Small intestine (tissue), 7 donors: ENCODE results near the gene CCDC78. TPM values are rescaled to one million over a fixed set of nuclear protein-coding genes. Genes with fewer than 3 reads are reported as not detected.

Source experiments
- DNase-seq, 2 donors: peaks; one replicate each; pipeline versions ENCODE4 v3.0.0 to v3.0.0-alpha.2; 2013
- FAIRE-seq: peaks from 2 replicates; lab custom pipeline; 2012; peaks lifted over from hg19 to GRCh38; lab: Jason Lieb, UNC
- H3K27ac ChIP-seq, 3 donors: one replicate each; pipeline ENCODE4 v1.5.1; 2013; ENCODE audit warnings: low read length in 2 of 3, mild to moderate bottlenecking in 2 of 3, control low read depth in 1 of 3, inconsistent platforms in 1 of 3, low read depth in 1 of 3, moderate library complexity in 1 of 3
- H3K27me3 ChIP-seq, 3 donors: one replicate each; pipeline ENCODE4 v1.6.1; 2013; ENCODE audit warnings: low read length in 3 of 3, inconsistent platforms in 1 of 3; ENCODE audit not compliant: control insufficient read depth in 3 of 3, insufficient read depth in 3 of 3
- H3K36me3 ChIP-seq, 3 donors: one replicate each; pipeline ENCODE4 v1.6.1; 2013; ENCODE audit warnings: low read length in 3 of 3, inconsistent platforms in 1 of 3, low read depth in 1 of 3, mild to moderate bottlenecking in 1 of 3, moderate library complexity in 1 of 3; ENCODE audit not compliant: control insufficient read depth in 3 of 3, insufficient read depth in 2 of 3
- H3K4me1 ChIP-seq, 3 donors: one replicate each; pipeline ENCODE4 v1.6.1; 2013; ENCODE audit warnings: low read length in 2 of 3, inconsistent platforms in 1 of 3, low read depth in 1 of 3, mild to moderate bottlenecking in 1 of 3, moderate library complexity in 1 of 3; ENCODE audit not compliant: control insufficient read depth in 3 of 3, insufficient read depth in 2 of 3
- H3K4me3 ChIP-seq, 3 donors: one replicate each; pipeline ENCODE4 v1.5.1; 2013; ENCODE audit warnings: low read length in 3 of 3, control low read depth in 1 of 3, inconsistent platforms in 1 of 3, low read depth in 1 of 3, mild to moderate bottlenecking in 1 of 3, moderate library complexity in 1 of 3
- H3K9me3 ChIP-seq, 2 donors: one replicate each; pipeline ENCODE4 v1.6.1; 2013; ENCODE audit warnings: low read depth in 1 of 2, low read length in 1 of 2; ENCODE audit not compliant: control insufficient read depth in 2 of 2, insufficient read depth in 1 of 2
- WGBS, 3 donors: extraction: QIAGEN DNeasy Blood & Tissue Kit; methylation state at CpG; one replicate each; pipeline ENCODE4 v1.1.7; 2013; 5-methylcytosine and 5-hydroxymethylcytosine counted together
- polyA plus RNA-seq, 4 donors: library from polyadenylated mRNA; stranded (reverse) in 3 of 4; unstranded in 1 of 4; fragments of 200-250 nt in 3 of 4; fragments of 120-200 nt in 1 of 4; gene quantifications; one replicate each; pipeline versions ENCODE4 v1.2.1 to v1.2.3, GENCODE V29; 2013
- donor health status: healthy with polysubstance abuse.
- donor health status: control.
- donor health status: control.
- donor health status: Bipolar disorder and iron deficiency.
- donor health status: healthy.

The CCDC78 gene
- polyA plus RNA-seq, 4 donors = 0.72 to 1.6 (median 0.95) TPM; not detected in 1

- 16 to 23% (median 18%) methylated on average over 29 to 30 of the region's 30 CpGs for WGBS, 3 donors
- Histone ChIP-seq H3K27me3 (peaks cover 14 to 69% (median 38%) of the 10 kb centered on the region in 3 donors), H3K4me1 (peaks cover 0 to 14% (median 3%) of the 10 kb centered on the region in 3 donors), H3K9me3 (no peaks in the 10 kb centered on the region), H3K27ac (peak overlapping the region in 1 of 3 donors; percentile 67), H3K36me3 (no peaks in the 10 kb centered on the region), H3K4me3 (no peak overlapping the region)
- peak in 1 of 2 donors; percentile 52 for DNase-seq
- FAIRE-seq = no peak
Measured at GRCh38 chr16:709566-710499, 16.4 kb downstream of the CCDC78 start.

- no peak overlapping the region for H3K4me3 ChIP-seq
- peaks cover 0 to 9% (median 0%) of the 10 kb centered on the region in 3 donors for H3K4me1 ChIP-seq
- DNase-seq (no peak), FAIRE-seq (no peak)
- H3K27me3 ChIP-seq = peaks cover 16 to 70% (median 45%) of the 10 kb centered on the region in 3 donors
- no peaks in the 10 kb centered on the region for H3K9me3 ChIP-seq
- H3K27ac ChIP-seq = no peak overlapping the region
- no peaks in the 10 kb centered on the region for H3K36me3 ChIP-seq
- WGBS, 3 donors = 66 to 72% (median 71%) methylated on average over 4 of the region's 4 CpGs
Measured at GRCh38 chr16:708959-709358, 17.3 kb downstream of the CCDC78 start.

- WGBS, 3 donors = 31 to 55% (median 40%) methylated on average over 3 of the region's 3 CpGs
- Histone ChIP-seq H3K27ac (no peak overlapping the region), H3K36me3 (no peaks in the 10 kb centered on the region), H3K27me3 (peaks cover 22 to 74% (median 50%) of the 10 kb centered on the region in 3 donors), H3K9me3 (no peaks in the 10 kb centered on the region), H3K4me1 (peaks cover 0 to 9% (median 0%) of the 10 kb centered on the region in 3 donors), H3K4me3 (no peak overlapping the region)
- DNase-seq (no peak), FAIRE-seq (no peak)
Measured at GRCh38 chr16:708019-708418, 18.2 kb downstream of the CCDC78 start.

GRCh38 chr16:707062-707538 is 19.1 kb downstream of the CCDC78 start:
- Histone ChIP-seq H3K36me3 (no peaks in the 10 kb centered on the region), H3K4me1 (peaks cover 0 to 9% (median 0%) of the 10 kb centered on the region in 3 donors), H3K9me3 (no peaks in the 10 kb centered on the region), H3K4me3 (no peak overlapping the region), H3K27me3 (peaks cover 27 to 83% (median 58%) of the 10 kb centered on the region in 3 donors), H3K27ac (no peak overlapping the region)
- WGBS, 3 donors = 17 to 38% (median 30%) methylated on average over 14 of the region's 14 CpGs
- DNase-seq (no peak), FAIRE-seq (no peak)

- 5 to 6% (median 5%) methylated on average over 37 to 49 of the region's 49 CpGs for WGBS, 3 donors
- FAIRE-seq (no peak), DNase-seq (no peak)
- H3K9me3 ChIP-seq = no peaks in the 10 kb centered on the region
- H3K27me3 ChIP-seq = peaks cover 31 to 88% (median 61%) of the 10 kb centered on the region in 3 donors
- peak overlapping the region in 1 of 3 donors; percentile 22 for H3K27ac ChIP-seq
- peaks cover 0 to 7% (median 0%) of the 10 kb centered on the region in 3 donors for H3K4me1 ChIP-seq
- peak overlapping the region in 1 of 3 donors; percentile 32 for H3K4me3 ChIP-seq
- H3K36me3 ChIP-seq = no peaks in the 10 kb centered on the region
Measured at GRCh38 chr16:706189-707061, 19.8 kb downstream of the CCDC78 start.

GRCh38 chr16:705431-706188 is 20.6 kb downstream of the CCDC78 start, which contains the start of gene FBXL16:
TSS of gene FBXL16 (minus strand) at chr16:705801. CDS start at chr16:697405, 8,396 bp downstream.
- H3K4me1 ChIP-seq = peaks cover 0 to under 1% (median 0%) of the 10 kb centered on the region in 3 donors
- FAIRE-seq (no peak), DNase-seq (no peak)
- H3K4me3 ChIP-seq = peak within 1 kb of the TSS in 2 of 3 donors; percentile 7 to 32
- no peaks in the 10 kb centered on the region for H3K9me3 ChIP-seq
- WGBS, 3 donors = 1 to 2% (median 1%) methylated on average over 30 to 115 of the region's 115 CpGs
- H3K36me3 ChIP-seq = no peaks in the 10 kb centered on the region
- peak within 1 kb of the TSS in 1 of 3 donors; percentile 22 for H3K27ac ChIP-seq
- H3K27me3 ChIP-seq = peaks cover 31 to 88% (median 62%) of the 10 kb centered on the region in 3 donors

GRCh38 chr16:704552-705380 is 21.5 kb downstream of the CCDC78 start:
- Histone ChIP-seq H3K9me3 (no peaks in the 10 kb centered on the region), H3K36me3 (no peaks in the 10 kb centered on the region), H3K27me3 (peaks cover 29 to 87% (median 54%) of the 10 kb centered on the region in 3 donors), H3K4me3 (peak overlapping the region in 1 of 3 donors; percentile 7), H3K27ac (no peak overlapping the region), H3K4me1 (no peaks in the 10 kb centered on the region)
- DNase-seq (no peak), FAIRE-seq (no peak)
- WGBS, 3 donors = 10 to 12% (median 11%) methylated on average over 37 to 50 of the region's 50 CpGs
